ENCODE data around the gene ARID1A. TPM values are rescaled to one million over a fixed set of nuclear protein-coding genes. Genes with fewer than 3 reads are reported as not detected.

The ARID1A gene
- total and polyA plus RNA-seq, 9 of the 15 experiments (the other 6 are each of a cell fraction or from before 2014, with no cell fraction given): 8.3 to 88.3 (median 22.5) TPM

DNA sequence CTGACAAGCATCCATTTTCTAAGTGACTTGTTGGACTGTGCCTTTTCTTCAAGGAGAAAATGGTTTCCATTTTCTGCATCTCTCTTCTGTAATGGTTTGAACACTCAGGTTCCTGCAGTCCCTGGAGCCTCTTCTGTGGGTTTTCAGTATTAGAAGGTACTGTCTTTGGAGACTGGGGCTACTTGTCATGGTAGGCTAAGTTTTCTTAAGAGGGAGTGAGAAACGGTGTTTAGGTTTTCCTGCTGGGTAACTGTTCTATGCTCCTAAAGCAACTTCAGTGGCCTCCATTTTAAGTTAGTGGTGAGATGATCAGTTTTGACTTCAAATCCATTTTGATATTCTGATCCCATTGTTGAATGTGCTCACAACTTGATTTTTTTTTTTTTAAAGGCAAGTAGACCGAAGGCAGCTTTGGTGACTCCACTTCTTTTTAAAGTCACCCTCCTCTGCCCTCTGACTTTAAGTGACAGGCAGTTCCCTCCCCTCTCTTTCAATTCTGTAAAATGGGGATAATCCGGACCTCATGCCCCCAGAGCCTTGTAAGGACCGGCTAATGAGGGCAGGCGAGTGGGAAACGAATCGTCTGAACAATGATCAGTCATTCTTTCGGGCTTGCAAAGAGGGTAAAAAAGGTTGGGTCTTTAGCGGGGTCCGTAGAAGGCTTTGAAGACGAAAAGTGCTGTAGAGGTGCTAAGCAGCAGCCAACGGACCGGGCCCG lies 1.0 kb upstream of the ARID1A start (continued):
- TF ChIP-seq YY1 (IDR thresholded peaks at IDR 0.05; ENCODE audit: borderline replicate concordance in 1 of 3, control insufficient read depth in 1 of 3, extremely low read depth in 1 of 3, insufficient read depth in 3 of 3, insufficient read length in 1 of 3, insufficient replicate concordance in 2 of 3, low read depth in 1 of 3, low read length in 2 of 3) (peak in 1 of 3 experiments; percentile 57), SMAD4 (CRISPR knock-in tag; conservative IDR thresholded peaks at IDR 0.05) (0 out of 2 replicates have a peak, but pooled peaks have one; percentile 38), BCOR (IDR thresholded peaks at IDR 0.05) (no peak)

DNA sequence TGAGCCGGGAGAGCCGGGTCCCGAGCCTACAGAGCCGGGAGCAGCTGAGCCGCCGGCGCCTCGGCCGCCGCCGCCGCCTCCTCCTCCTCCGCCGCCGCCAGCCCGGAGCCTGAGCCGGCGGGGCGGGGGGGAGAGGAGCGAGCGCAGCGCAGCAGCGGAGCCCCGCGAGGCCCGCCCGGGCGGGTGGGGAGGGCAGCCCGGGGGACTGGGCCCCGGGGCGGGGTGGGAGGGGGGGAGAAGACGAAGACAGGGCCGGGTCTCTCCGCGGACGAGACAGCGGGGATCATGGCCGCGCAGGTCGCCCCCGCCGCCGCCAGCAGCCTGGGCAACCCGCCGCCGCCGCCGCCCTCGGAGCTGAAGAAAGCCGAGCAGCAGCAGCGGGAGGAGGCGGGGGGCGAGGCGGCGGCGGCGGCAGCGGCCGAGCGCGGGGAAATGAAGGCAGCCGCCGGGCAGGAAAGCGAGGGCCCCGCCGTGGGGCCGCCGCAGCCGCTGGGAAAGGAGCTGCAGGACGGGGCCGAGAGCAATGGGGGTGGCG lies 371 bp downstream of the ARID1A start:
- Histone ChIP-seq H2AFZ (ENCODE audit: low read depth, low read length) (no peak overlapping the region), H3K36me3 (ENCODE audit: control insufficient read depth, insufficient read depth, low read length) (peaks cover 30% of the 10 kb centered on the region), H3K27ac (ENCODE audit: extremely low read depth, low read depth, low read length) (peak overlapping the region; percentile 92), H3K27me3 (ENCODE audit: control insufficient read depth in 2 of 2, insufficient read depth in 2 of 2, low read length in 2 of 2) (no peaks in the 10 kb centered on the region), H3K4me3 (peak overlapping the region; percentile 79), H3K9ac (ENCODE audit: insufficient read depth in 1 of 2, low read depth in 2 of 2, low read length in 2 of 2) (peak overlapping the region; percentile 88 to 99), H3K9me1 (ENCODE audit: control insufficient read depth, insufficient read depth, low read length) (peaks cover 7% of the 10 kb centered on the region), H3K4me1 (replicated peaks in 1 of 2; ENCODE audit: control insufficient read depth in 2 of 2, insufficient read depth in 2 of 2, low read length in 2 of 2) (peaks cover 47 to 49% of the 10 kb centered on the region in 2 experiments), H4K20me1 (replicated peaks; ENCODE audit: control insufficient read depth, insufficient read depth, low read length) (peaks cover 32% of the 10 kb centered on the region), H3K9me3 (replicated peaks; ENCODE audit: control insufficient read depth, insufficient read depth, low read depth, low read length) (no peaks in the 10 kb centered on the region), H3K4me2 (ENCODE audit: insufficient read depth, low read length) (peak overlapping the region; percentile 94; the same call in 1 of the 2 replicates), H3K79me2 (ENCODE audit: control insufficient read depth, insufficient read depth, low read length) (peaks cover 79% of the 10 kb centered on the region)
- intact Hi-C loops (cut with micrococcal nuclease) (loop anchor here (10.0 kb wide), 2 partner anchors 169 to 191 kb away; partner anchors contain the start of gene SFN), in situ Hi-C loops (cut with MboI) (no loop called here)
- no TSS peak for BruUV-seq (replicated peaks)
- FAIRE-seq (no peak), DNase-seq (ENCODE audit: extremely low read depth in 1 of 4, low spot score in 3 of 4) (peak in 3 of 4 experiments; percentile 72 to 82 (median 82)), ATAC-seq (peak; percentile 1; the same call in 2 of the 3 replicates)
- ChIA-PET CTCF (ENCODE audit: low intra/inter-chr PET ratio) (no interaction called here), POLR2A (interaction anchor here (0.6 to 23.7 kb wide), 8 partner anchors 13 to 97 kb away, joined by 3 to 301 read pairs (median 107); partner anchors contain the start of gene PIGV)
- under 1% methylated on average over 23 of the region's 72 CpGs for WGBS (ENCODE audit: insufficient coverage, low coverage, missing lambda C conversion rate)
- TF ChIP-seq EP300 (IDR thresholded peaks at IDR 0.05; ENCODE audit: low read length): no peak
- no peak for TF ChIP-seq NELFE (IDR thresholded peaks at IDR 0.05; ENCODE audit: insufficient read depth, insufficient read length)
- TF ChIP-seq, protein P1, sequence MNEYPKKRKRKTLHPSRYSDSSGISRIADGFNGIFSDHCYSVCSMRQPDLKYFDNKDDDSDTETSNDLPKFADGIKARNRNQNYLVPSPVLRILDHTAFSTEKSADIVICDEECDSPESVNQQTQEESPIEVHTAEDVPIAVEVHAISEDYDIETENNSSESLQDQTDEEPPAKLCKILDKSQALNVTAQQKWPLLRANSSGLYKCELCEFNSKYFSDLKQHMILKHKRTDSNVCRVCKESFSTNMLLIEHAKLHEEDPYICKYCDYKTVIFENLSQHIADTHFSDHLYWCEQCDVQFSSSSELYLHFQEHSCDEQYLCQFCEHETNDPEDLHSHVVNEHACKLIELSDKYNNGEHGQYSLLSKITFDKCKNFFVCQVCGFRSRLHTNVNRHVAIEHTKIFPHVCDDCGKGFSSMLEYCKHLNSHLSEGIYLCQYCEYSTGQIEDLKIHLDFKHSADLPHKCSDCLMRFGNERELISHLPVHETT (CRISPR knock-in tag; conservative IDR thresholded peaks at IDR 0.05 in 1 of 2, IDR thresholded peaks at IDR 0.05 in 1 of 2): peak in 1 of 2 experiments; percentile 32; a peak in 1 of 4 replicates
- no peak for TF ChIP-seq ZNF384 (IDR thresholded peaks at IDR 0.05; ENCODE audit: low read depth, low read length)
- 0 out of 2 replicates have a peak, but pooled peaks have one; percentile 2 for TF ChIP-seq CTBP1 (IDR thresholded peaks at IDR 0.05; ENCODE audit: borderline replicate concordance)
- 0 out of 4 replicates have a peak, but pooled peaks of 1 of the 2 experiments have one; percentile 8 for TF ChIP-seq MAZ (CRISPR knock-in tag; conservative IDR thresholded peaks at IDR 0.05 in 1 of 2, IDR thresholded peaks at IDR 0.05 in 1 of 2)
- no peak for TF ChIP-seq ZFP36 (IDR thresholded peaks at IDR 0.05; ENCODE audit: low read depth, low read length, partially characterized antibody)
- TF ChIP-seq ETV1 (tag; conservative IDR thresholded peaks at IDR 0.05; ENCODE audit: low read depth): no peak
- TF ChIP-seq, protein P2, sequence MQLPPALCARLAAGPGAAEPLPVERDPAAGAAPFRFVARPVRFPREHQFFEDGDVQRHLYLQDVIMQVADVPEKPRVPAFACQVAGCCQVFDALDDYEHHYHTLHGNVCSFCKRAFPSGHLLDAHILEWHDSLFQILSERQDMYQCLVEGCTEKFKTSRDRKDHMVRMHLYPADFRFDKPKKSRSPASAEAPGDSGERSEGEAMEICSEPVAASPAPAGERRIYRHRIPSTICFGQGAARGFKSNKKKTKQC (CRISPR knock-in tag; IDR thresholded peaks at IDR 0.05): no peak
- TF ChIP-seq, protein P3, sequence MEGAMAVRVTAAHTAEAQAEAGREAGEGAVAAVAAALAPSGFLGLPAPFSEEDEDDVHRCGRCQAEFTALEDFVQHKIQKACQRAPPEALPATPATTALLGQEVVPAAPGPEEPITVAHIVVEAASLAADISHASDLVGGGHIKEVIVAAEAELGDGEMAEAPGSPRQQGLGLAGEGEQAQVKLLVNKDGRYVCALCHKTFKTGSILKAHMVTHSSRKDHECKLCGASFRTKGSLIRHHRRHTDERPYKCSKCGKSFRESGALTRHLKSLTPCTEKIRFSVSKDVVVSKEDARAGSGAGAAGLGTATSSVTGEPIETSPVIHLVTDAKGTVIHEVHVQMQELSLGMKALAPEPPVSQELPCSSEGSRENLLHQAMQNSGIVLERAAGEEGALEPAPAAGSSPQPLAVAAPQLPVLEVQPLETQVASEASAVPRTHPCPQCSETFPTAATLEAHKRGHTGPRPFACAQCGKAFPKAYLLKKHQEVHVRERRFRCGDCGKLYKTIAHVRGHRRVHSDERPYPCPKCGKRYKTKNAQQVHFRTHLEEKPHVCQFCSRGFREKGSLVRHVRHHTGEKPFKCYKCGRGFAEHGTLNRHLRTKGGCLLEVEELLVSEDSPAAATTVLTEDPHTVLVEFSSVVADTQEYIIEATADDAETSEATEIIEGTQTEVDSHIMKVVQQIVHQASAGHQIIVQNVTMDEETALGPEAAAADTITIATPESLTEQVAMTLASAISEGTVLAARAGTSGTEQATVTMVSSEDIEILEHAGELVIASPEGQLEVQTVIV (CRISPR knock-in tag; IDR thresholded peaks at IDR 0.05; ENCODE audit: borderline replicate concordance): no peak

Measured in K562 (cell line).